ENCODE data around the gene GRID1.

GRCh38 chr10:86388119-86388704 lies 21.6 kb upstream of the GRID1 start:
- TF ChIP-seq, protein P1, sequence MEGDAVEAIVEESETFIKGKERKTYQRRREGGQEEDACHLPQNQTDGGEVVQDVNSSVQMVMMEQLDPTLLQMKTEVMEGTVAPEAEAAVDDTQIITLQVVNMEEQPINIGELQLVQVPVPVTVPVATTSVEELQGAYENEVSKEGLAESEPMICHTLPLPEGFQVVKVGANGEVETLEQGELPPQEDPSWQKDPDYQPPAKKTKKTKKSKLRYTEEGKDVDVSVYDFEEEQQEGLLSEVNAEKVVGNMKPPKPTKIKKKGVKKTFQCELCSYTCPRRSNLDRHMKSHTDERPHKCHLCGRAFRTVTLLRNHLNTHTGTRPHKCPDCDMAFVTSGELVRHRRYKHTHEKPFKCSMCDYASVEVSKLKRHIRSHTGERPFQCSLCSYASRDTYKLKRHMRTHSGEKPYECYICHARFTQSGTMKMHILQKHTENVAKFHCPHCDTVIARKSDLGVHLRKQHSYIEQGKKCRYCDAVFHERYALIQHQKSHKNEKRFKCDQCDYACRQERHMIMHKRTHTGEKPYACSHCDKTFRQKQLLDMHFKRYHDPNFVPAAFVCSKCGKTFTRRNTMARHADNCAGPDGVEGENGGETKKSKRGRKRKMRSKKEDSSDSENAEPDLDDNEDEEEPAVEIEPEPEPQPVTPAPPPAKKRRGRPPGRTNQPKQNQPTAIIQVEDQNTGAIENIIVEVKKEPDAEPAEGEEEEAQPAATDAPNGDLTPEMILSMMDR (IDR thresholded peaks at IDR 0.05) = no peak
- no peak for TF ChIP-seq POLR2A (IDR thresholded peaks at IDR 0.05)

All from lower leg skin (tissue), 3 donors.